HUES6 (cell line): ENCODE results near the gene ASIC3.

Experiments
- H3K27ac ChIP-seq: 2 replicates; pipeline ENCODE4 v1.7.0; 2013; ENCODE audit warnings: low read depth, mild to moderate bottlenecking, low read length, inconsistent platforms
- H3K27me3 ChIP-seq: 2 replicates; pipeline ENCODE4 v1.6.1; 2013; ENCODE audit warnings: low read length; ENCODE audit not compliant: control insufficient read depth, insufficient read depth
- H3K36me3 ChIP-seq: 2 replicates; pipeline ENCODE4 v1.6.1; 2013; ENCODE audit warnings: low read length; ENCODE audit not compliant: control insufficient read depth, insufficient read depth
- H3K4me1 ChIP-seq: 2 replicates; pipeline ENCODE4 v1.6.1; 2013; ENCODE audit warnings: low read length; ENCODE audit not compliant: control insufficient read depth, insufficient read depth
- H3K4me3 ChIP-seq: 2 replicates; pipeline ENCODE4 v1.5.1; 2013; ENCODE audit warnings: low read depth, low read length
- H3K9ac ChIP-seq: one replicate; pipeline ENCODE4 v1.6.1; 2013; ENCODE audit warnings: mild to moderate bottlenecking, low read length
- H3K9me3 ChIP-seq: 2 replicates; pipeline ENCODE4 v1.6.1; 2013; ENCODE audit warnings: low read depth, low read length; ENCODE audit not compliant: control insufficient read depth, insufficient read depth

ASIC3 gene

DNA sequence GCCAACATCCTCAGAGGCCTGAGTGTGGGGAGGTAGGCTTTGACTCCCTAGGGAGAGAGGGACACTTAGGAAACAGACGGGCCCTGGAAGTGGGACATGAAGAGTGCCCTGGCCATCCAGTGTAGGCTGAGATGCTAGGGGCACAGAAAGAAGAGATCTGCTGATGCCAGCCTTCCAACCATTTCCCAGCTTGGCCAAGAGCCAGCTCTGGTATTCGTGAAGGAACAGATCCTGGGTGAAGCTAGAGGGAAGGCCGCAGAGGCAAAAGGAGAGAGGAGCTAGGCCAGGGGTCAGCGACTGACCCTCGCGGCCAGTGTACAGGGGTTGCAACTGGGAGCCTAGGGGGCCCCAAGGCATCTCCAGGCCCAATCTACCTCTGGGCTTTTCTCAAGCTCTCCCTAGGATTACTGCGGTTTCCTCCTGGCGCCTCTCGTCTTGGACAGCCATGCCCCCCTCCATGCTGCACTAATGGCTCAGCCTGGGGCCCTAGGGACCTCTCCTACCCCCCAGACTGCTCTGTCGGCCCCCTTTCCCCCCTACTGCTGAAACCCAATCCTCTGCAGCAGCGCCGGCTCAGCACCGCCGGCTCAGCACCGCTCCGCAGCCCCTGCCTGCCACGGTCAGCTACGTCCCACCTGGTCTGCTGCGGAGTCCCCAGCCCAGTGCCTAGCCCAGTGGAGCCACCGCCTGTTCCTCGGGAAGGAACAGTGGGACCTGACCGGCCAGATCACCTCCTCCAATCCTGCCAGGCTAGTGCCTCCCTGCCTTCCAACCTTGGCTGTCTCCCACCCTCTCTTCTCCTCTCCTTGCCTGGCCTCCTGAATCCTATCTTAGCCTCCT is at the start of gene ASIC3:
TSS of gene ASIC3 (plus strand) at position 556 of the 840 bp plus-strand sequence. CDS start 355 bp downstream, outside the sequence.
- no peak within 1 kb of the TSS for H3K9ac ChIP-seq
- no peak within 1 kb of the TSS for H3K4me3 ChIP-seq
- peaks cover 32% of the 10 kb centered on the region for H3K27me3 ChIP-seq
- H3K27ac ChIP-seq, result no peak within 1 kb of the TSS
- H3K4me1 ChIP-seq, result peaks cover 2% of the 10 kb centered on the region; the same call in 1 of the 2 replicates
- H3K9me3 ChIP-seq, result no peaks in the 10 kb centered on the region
- H3K36me3 ChIP-seq, result peaks cover 24% of the 10 kb centered on the region

DNA sequence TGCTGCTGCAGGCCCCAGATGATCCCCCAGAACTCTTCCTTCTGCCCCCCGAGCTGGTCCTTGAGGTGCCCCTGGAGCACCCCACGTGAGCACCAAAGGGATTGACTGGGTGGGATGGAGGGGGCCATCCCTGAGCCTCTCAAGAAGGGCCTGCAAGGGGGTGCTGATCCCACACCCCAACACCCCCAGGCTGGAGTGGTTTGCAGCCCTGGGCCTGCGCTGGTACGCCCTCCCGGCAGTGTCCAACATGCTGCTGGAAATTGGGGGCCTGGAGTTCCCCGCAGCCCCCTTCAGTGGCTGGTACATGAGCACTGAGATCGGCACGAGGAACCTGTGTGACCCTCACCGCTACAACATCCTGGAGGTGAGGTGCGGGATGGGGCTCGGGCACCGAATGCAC is 49.3 kb upstream of the ASIC3 start:
- H3K27me3 ChIP-seq, result no peaks in the 10 kb centered on the region
- H3K4me1 ChIP-seq, result peaks cover 16% of the 10 kb centered on the region; the same call in 1 of the 2 replicates
- no peak overlapping the region for H3K4me3 ChIP-seq
- H3K9me3 ChIP-seq, result no peaks in the 10 kb centered on the region
- H3K9ac ChIP-seq, result no peak overlapping the region
- H3K36me3 ChIP-seq, result no peaks in the 10 kb centered on the region
- no peak overlapping the region for H3K27ac ChIP-seq

DNA sequence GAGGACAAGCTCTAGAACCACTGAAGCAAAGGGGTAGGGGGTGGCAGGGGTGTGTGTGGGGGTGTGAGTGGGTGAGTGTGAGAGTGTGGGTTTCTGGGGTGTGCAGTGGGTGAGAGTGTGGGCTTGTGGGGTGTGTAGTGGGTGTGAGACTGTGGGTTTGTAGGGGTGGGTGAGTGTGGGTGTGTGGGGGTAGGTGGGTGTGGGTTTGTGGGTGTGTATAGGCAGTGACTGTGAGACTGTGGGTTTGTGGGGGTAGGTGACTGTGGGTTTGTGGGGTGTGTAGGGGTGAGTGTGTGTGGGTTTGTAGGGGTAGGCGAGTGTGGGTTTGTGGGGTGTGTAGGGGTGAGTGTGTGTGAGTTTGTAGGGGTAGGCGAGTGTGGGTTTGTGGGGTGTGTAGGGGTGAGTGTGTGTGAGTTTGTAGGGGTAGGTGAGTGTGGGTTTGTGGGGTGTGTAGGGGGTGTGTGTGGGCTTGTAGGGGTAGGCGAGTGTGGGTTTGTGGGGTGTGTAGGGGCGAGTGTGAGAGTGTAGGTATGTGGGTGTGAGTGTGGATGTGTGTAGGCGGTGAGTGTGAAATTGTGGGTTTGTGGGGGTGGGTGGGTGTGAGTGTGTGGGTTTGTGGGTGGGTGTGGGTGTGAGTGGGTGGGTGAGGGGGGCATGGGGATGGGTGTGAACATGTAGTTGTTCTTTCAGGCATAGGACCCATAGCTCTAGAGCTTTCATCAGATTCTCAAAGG is 48.7 kb upstream of the ASIC3 start:
- peaks cover 11% of the 10 kb centered on the region; the same call in 1 of the 2 replicates for H3K4me1 ChIP-seq
- no peaks in the 10 kb centered on the region for H3K36me3 ChIP-seq
- no peak overlapping the region for H3K27ac ChIP-seq
- H3K9me3 ChIP-seq, result no peaks in the 10 kb centered on the region
- H3K4me3 ChIP-seq, result no peak overlapping the region
- no peaks in the 10 kb centered on the region for H3K27me3 ChIP-seq
- H3K9ac ChIP-seq, result no peak overlapping the region

DNA sequence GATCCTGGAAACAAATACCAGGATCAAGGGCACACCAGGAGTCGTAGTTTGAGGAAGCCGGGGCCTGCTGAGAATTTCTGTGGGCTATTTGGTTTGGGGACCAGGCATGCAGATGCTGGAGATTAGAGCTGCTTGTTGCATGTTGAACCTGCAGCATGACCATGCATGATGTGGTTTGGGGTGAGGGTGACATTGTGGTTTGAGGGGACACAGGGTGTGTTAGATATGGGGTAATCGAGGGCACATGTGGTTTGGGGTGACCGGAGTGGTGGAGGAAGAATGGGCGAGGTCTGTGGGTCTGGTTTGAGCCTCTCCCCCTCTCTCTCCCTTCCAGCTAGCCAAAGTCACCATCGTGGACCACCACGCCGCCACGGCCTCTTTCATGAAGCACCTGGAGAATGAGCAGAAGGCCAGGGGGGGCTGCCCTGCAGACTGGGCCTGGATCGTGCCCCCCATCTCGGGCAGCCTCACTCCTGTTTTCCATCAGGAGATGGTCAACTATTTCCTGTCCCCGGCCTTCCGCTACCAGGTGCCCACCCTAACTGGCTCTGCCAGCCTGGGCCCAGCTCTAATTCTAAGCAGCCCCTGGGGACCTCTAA is 47.3 kb upstream of the ASIC3 start:
- H3K4me1 ChIP-seq, result peaks cover 4% of the 10 kb centered on the region; the same call in 1 of the 2 replicates
- H3K9ac ChIP-seq, result no peak overlapping the region
- H3K4me3 ChIP-seq, result no peak overlapping the region
- no peaks in the 10 kb centered on the region for H3K27me3 ChIP-seq
- H3K27ac ChIP-seq, result no peak overlapping the region
- no peaks in the 10 kb centered on the region for H3K36me3 ChIP-seq
- H3K9me3 ChIP-seq, result no peaks in the 10 kb centered on the region

DNA sequence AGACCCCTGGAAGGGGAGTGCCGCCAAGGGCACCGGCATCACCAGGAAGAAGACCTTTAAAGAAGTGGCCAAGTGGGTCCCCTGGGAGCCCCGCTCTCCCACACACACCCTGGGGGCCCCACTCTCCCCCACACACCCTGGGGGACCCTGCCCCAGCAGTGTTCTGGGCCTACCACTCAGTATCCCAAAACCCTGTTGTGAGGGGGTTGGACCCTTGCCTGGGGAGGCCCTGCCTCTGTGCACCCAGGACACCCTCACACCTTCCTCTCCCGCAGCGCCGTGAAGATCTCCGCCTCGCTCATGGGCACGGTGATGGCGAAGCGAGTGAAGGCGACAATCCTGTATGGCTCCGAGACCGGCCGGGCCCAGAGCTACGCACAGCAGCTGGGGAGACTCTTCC is 46.8 kb upstream of the ASIC3 start:
- Histone ChIP-seq H3K4me3 (no peak overlapping the region), H3K27ac (no peak overlapping the region), H3K4me1 (peaks cover 4% of the 10 kb centered on the region; the same call in 1 of the 2 replicates), H3K27me3 (no peaks in the 10 kb centered on the region), H3K9ac (no peak overlapping the region), H3K9me3 (no peaks in the 10 kb centered on the region), H3K36me3 (no peaks in the 10 kb centered on the region)

DNA sequence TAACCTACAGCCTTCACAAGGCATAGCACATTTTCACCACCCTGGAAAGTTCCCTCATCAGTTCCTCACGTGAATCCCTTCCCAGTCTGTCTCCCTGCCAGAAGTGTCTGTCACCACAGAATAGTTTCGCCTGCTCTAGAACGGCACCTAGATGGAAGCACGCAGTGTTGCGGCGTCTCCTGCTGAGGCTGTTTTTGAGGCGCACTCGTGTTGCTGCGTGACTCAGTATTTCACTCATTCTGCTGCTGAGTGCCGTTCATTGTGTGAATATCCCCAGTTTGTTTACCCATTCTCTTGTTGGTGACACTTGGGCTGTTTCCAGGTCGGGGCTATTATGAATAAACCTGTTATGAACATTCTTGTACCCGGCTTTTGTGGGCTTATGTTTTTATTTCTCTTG is 44.8 kb upstream of the ASIC3 start:
- H3K4me3 ChIP-seq, result no peak overlapping the region
- no peaks in the 10 kb centered on the region for H3K36me3 ChIP-seq
- H3K27ac ChIP-seq, result no peak overlapping the region
- no peaks in the 10 kb centered on the region for H3K27me3 ChIP-seq
- H3K9ac ChIP-seq, result no peak overlapping the region
- no peaks in the 10 kb centered on the region for H3K9me3 ChIP-seq
- H3K4me1 ChIP-seq, result peaks cover 13% of the 10 kb centered on the region

DNA sequence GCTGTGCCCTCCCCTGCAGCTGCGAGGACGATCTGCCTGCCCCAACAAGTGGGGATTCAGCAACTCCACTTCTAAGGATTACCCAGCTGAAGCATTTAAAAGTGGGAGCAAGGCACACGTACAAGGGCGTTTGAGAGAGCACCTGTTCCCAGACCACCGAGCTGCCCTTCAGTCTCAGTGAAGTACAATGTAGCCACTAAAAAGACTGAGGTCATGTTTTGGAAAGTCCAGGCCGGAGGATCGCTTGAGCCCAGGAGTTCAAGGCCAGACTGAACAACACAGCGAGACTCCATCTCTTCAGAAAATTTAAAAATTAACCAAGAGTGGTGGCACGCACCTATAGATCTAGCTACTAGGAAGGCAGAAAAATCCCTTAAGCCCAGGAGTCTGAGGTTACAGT is 42.8 kb upstream of the ASIC3 start:
- no peak overlapping the region for H3K4me3 ChIP-seq
- no peaks in the 10 kb centered on the region for H3K9me3 ChIP-seq
- H3K27me3 ChIP-seq, result no peaks in the 10 kb centered on the region
- no peaks in the 10 kb centered on the region for H3K36me3 ChIP-seq
- H3K9ac ChIP-seq, result no peak overlapping the region
- H3K27ac ChIP-seq, result no peak overlapping the region
- H3K4me1 ChIP-seq, result peaks cover 27% of the 10 kb centered on the region

DNA sequence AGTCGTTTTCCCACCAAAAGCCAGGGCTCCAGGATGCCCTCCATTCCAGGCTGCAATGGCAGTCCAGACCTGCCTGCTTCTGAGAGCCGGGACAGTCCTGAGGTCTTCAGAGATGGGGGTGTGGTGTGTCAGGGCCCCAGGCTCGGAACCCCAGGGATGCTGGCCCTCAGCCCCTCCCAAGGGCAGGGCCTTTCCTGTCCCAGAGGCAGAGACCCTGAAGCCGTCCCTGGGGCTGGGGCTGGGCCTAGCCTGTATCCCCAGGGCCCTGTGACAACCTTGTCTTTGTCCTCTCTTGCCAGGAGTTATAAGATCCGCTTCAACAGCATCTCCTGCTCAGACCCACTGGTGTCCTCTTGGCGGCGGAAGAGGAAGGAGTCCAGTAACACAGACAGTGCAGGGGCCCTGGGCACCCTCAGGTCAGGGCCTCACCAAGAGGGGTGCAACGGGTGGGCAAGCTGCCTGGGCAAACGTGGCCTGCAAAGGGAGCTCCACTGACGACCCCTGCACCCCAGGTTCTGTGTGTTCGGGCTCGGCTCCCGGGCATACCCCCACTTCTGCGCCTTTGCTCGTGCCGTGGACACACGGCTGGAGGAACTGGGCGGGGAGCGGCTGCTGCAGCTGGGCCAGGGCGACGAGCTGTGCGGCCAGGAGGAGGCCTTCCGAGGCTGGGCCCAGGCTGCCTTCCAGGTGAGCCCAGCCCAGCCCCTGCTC is 41.6 kb upstream of the ASIC3 start:
- H3K27ac ChIP-seq, result no peak overlapping the region
- H3K4me1 ChIP-seq, result peaks cover 34% of the 10 kb centered on the region
- no peaks in the 10 kb centered on the region for H3K36me3 ChIP-seq
- no peak overlapping the region for H3K4me3 ChIP-seq
- no peaks in the 10 kb centered on the region for H3K9me3 ChIP-seq
- H3K27me3 ChIP-seq, result no peaks in the 10 kb centered on the region
- H3K9ac ChIP-seq, result no peak overlapping the region

DNA sequence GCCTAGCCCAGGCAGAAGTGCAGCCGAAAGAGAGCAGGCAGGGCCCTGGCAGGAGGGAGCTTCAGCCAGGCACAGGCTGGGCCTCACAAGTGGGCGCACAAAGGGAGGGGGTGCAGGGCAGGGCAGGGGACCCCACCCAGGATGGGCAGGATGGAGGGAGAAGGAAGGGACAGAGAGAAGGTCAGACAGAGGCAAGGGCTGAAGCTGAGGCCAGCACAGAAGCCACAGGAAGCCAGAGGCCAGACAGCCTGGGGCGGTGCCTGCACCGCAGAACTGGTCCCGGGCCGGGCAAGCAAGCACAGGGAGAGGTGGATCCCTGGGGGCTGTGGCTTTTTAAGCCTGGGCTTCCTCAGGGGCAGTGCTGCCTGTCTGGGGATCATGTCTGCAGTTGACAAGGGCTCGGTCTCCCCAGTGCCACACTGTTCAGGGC is 40.8 kb upstream of the ASIC3 start:
- H3K27me3 ChIP-seq, result no peaks in the 10 kb centered on the region
- no peaks in the 10 kb centered on the region for H3K9me3 ChIP-seq
- peaks cover 37% of the 10 kb centered on the region for H3K4me1 ChIP-seq
- H3K27ac ChIP-seq, result no peak overlapping the region
- H3K36me3 ChIP-seq, result no peaks in the 10 kb centered on the region
- peak overlapping the region; percentile 8 for H3K9ac ChIP-seq
- no peak overlapping the region for H3K4me3 ChIP-seq

DNA sequence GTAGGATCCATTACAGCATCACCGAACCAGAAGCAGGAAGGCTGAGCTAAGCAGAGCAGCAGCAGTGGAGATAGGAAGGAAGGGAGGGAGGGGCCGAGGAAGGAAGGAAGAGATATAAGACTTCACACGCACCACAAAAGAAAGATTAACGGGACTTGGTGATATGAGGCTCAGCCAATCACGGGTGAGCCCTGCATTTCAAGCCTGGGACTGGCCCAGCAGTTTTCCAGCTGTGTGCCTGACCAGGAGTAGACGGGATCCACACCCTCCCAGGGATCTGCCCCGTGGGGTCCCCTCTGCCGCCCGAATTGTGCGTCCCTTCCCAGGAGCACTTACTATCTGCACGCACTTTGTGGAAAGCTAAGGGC is 40.2 kb upstream of the ASIC3 start:
- H3K4me1 ChIP-seq, result peaks cover 42% of the 10 kb centered on the region
- no peak overlapping the region for H3K27ac ChIP-seq
- H3K27me3 ChIP-seq, result no peaks in the 10 kb centered on the region
- peak overlapping the region; percentile 15 for H3K9ac ChIP-seq
- H3K9me3 ChIP-seq, result no peaks in the 10 kb centered on the region
- H3K36me3 ChIP-seq, result no peaks in the 10 kb centered on the region
- peak overlapping the region; percentile 23 for H3K4me3 ChIP-seq
